Upper lobe of right lung (tissue), 1 donor: Measurements from ENCODE around the gene CFD. TPM values are rescaled to one million over a fixed set of nuclear protein-coding genes. Genes with fewer than 3 reads are reported as not detected.

Experiments
- ATAC-seq: fragments of 200-7000 bp; cut with Tn5 transposase; one replicate; pipeline ENCODE4 v1.9.1; 2020; ENCODE audit warnings: mild to moderate bottlenecking, moderate library complexity
- DNase-seq: peaks from one replicate; pipeline ENCODE4 v3.0.0-alpha.2; 2020
- H3K27ac ChIP-seq: fragments of 200-600 bp; one replicate; pipeline ENCODE4 v1.8.0; 2022
- H3K27me3 ChIP-seq: fragments of 200-600 bp; one replicate; pipeline ENCODE4 v1.8.0; 2022; ENCODE audit warnings: mild to moderate bottlenecking
- H3K36me3 ChIP-seq: fragments of 200-600 bp; one replicate; pipeline ENCODE4 v1.8.0; 2022
- H3K4me1 ChIP-seq: fragments of 200-600 bp; one replicate; pipeline ENCODE4 v1.8.0; 2022
- H3K4me3 ChIP-seq: fragments of 200-600 bp; one replicate; pipeline ENCODE4 v1.8.0; 2022; ENCODE audit warnings: mild to moderate bottlenecking
- H3K9me3 ChIP-seq: fragments of 200-600 bp; one replicate; pipeline ENCODE4 v1.8.0; 2022
- CTCF ChIP-seq: fragments of 200-600 bp; IDR thresholded peaks from one replicate; pipeline ENCODE4 v1.8.0; 2022; ENCODE audit warnings: antibody characterized with exemption
- intact Hi-C: fragments of 100-400 bp; cut with DNase I; formaldehyde crosslinking; loops from one replicate; pipeline ENCODE4 v1.11.0; 2022
- total RNA-seq: library from RNA; stranded (reverse); fragmentation: NEBNext Ultra II Directional; extraction: Animal tissue kit (Norgen Biotek cat#: 25700); gene quantifications from one replicate; pipeline ENCODE4 v1.2.1, GENCODE V29; 2021
- donor health status: DM: no; HTN: yes; CAD: no; lungs with severe emphysema.

Gene CFD
- total RNA-seq, 1 donor from 2014 or later, result 153 TPM

GRCh38 chr19:871446-872265 lies 12.2 kb downstream of the CFD start:
- Histone ChIP-seq H3K4me3 (peak overlapping the region; percentile 34), H3K27ac (peak overlapping the region; percentile 86), H3K4me1 (peaks cover 16% of the 10 kb centered on the region), H3K27me3 (no peaks in the 10 kb centered on the region), H3K36me3 (peaks cover 27% of the 10 kb centered on the region), H3K9me3 (no peaks in the 10 kb centered on the region)
- DNase-seq (no peak), ATAC-seq (no peak)
- intact Hi-C loops, result no loop called here
- TF ChIP-seq CTCF, result no peak

GRCh38 chr19:872266-872951 lies 12.9 kb downstream of the CFD start:
- Histone ChIP-seq H3K9me3 (no peaks in the 10 kb centered on the region), H3K4me3 (peak overlapping the region; percentile 34), H3K27me3 (no peaks in the 10 kb centered on the region), H3K4me1 (peaks cover 16% of the 10 kb centered on the region), H3K27ac (peak overlapping the region; percentile 86), H3K36me3 (peaks cover 31% of the 10 kb centered on the region)
- TF ChIP-seq CTCF, result no peak
- peak; percentile 87 for DNase-seq
- peak; percentile 82 for ATAC-seq
- intact Hi-C loops, result no loop called here

- peaks cover 27% of the 10 kb centered on the region for H3K36me3 ChIP-seq
- TF ChIP-seq CTCF, result no peak
- no peak overlapping the region for H3K4me3 ChIP-seq
- H3K27ac ChIP-seq, result no peak overlapping the region
- DNase-seq (peak; percentile 81), ATAC-seq (peak; percentile 72)
- intact Hi-C loops, result no loop called here
- no peaks in the 10 kb centered on the region for H3K27me3 ChIP-seq
- H3K4me1 ChIP-seq, result peaks cover 16% of the 10 kb centered on the region
- H3K9me3 ChIP-seq, result no peaks in the 10 kb centered on the region
Measured at GRCh38 chr19:873084-873483, 13.6 kb downstream of the CFD start.

GRCh38 chr19:873561-874041 lies 14.1 kb downstream of the CFD start:
- Histone ChIP-seq H3K4me1 (peaks cover 16% of the 10 kb centered on the region), H3K27ac (no peak overlapping the region), H3K36me3 (peaks cover 23% of the 10 kb centered on the region)

More at GRCh38 chr19:873561-874041, 14.1 kb downstream of the CFD start:
- TF ChIP-seq CTCF, result no peak
- intact Hi-C loops, result no loop called here
- ATAC-seq (no peak), DNase-seq (no peak)
- Histone ChIP-seq H3K9me3 (no peaks in the 10 kb centered on the region), H3K27me3 (no peaks in the 10 kb centered on the region), H3K4me3 (no peak overlapping the region)
